HG03565 (cell line): Measurements from ENCODE around the gene CHRM1.
"Not testable (repeated sequence)": the region's sequence is repeated elsewhere in the genome, so short reads cannot be mapped to it uniquely, and the experiment has no call there.

Source experiments
- ATAC-seq: cut with Tn5 transposase; IDR thresholded peaks from one replicate; pipeline ENCODE4 v1.9.1; 2021; ENCODE audit warnings: mild to moderate bottlenecking, moderate library complexity; ENCODE audit not compliant: unreplicated experiment

Gene CHRM1

GRCh38 chr11:62880231-62880802 lies 40.8 kb downstream of the CHRM1 start:
- ATAC-seq = no peak

GRCh38 chr11:62879235-62879978 lies 41.8 kb downstream of the CHRM1 start:
- ATAC-seq = no peak

GRCh38 chr11:62876712-62877111 lies 44.5 kb downstream of the CHRM1 start:
- ATAC-seq = no peak

- no peak for ATAC-seq
These were observed 45.3 kb downstream of the CHRM1 start for GRCh38 chr11:62875698-62876478.

- no peak for ATAC-seq
These were observed 46.3 kb downstream of the CHRM1 start for GRCh38 chr11:62874851-62875250.

GRCh38 chr11:62865635-62866034 lies 55.5 kb downstream of the CHRM1 start:
- no peak for ATAC-seq

GRCh38 chr11:62863687-62864335 lies 57.4 kb downstream of the CHRM1 start:
- ATAC-seq = no peak

GRCh38 chr11:62861564-62862192 lies 59.5 kb downstream of the CHRM1 start:
- ATAC-seq = not testable (repeated sequence)

- ATAC-seq = no peak
These were observed 60.2 kb downstream of the CHRM1 start for GRCh38 chr11:62860835-62861563.

- not testable (repeated sequence) for ATAC-seq
These were observed 61.9 kb downstream of the CHRM1 start for GRCh38 chr11:62859281-62859703.
